Stimulated activated CD8-positive, alpha-beta memory T cell treated with anti-CD3 and anti-CD28 coated beads, Interleukin-12 subunit alpha, Interleukin-12 subunit beta, amount 100 ng/mL, for 24 hours (primary cell): Measurements from ENCODE around the gene UPK3BL2.
"Not testable (repeated sequence)": the region's sequence is repeated elsewhere in the genome, so short reads cannot be mapped to it uniquely, and the experiment has no call there.

ENCODE experiments used
- DNase-seq: peaks from one replicate; pipeline ENCODE4 v3.0.0-alpha.2; 2020; ENCODE audit errors: extremely low read depth

UPK3BL2 gene

GRCh38 chr7:102494026-102494425 lies 49.5 kb downstream of the UPK3BL2 start:
- not testable (repeated sequence) for DNase-seq

- DNase-seq = not testable (repeated sequence)
Measured at GRCh38 chr7:102493220-102493935, 50.1 kb downstream of the UPK3BL2 start.

- DNase-seq = peak; percentile 12
Measured at GRCh38 chr7:102490529-102491075, 52.9 kb downstream of the UPK3BL2 start.
